Activated CD8-positive, alpha-beta memory T cell treated with anti-CD3 and anti-CD28 coated beads for 1 hour (primary cell): Measurements from ENCODE around the gene ROBO2.

Experiments
- DNase-seq, 2 donors: peaks; one replicate each; pipeline ENCODE4 v3.0.0-alpha.2; 2020; ENCODE audit warnings: low read depth in 1 of 2; ENCODE audit errors: extremely low read depth in 1 of 2

Gene ROBO2

DNA sequence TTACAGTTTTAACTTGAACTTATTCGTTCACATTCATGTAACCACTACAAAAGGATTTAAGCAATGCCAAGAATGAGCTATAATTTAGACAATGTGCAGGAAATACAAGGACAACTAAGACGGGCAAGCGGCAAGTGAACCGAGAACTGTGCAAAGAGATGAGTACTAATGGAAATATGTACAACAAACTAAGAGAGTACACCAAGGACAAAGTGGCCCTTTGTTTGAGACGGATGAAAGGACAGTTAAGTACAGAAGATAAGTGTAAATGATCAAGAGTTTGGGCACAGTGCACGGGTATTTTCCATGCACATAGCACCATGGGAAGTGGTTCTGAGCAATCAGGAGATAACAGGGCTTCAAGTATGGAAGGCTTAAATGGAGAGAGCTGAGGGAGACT is 281.7 kb downstream of the ROBO2 start:
- no peak for DNase-seq

GRCh38 chr3:77323626-77324025 is 283.7 kb downstream of the ROBO2 start:
- DNase-seq: no peak

DNA sequence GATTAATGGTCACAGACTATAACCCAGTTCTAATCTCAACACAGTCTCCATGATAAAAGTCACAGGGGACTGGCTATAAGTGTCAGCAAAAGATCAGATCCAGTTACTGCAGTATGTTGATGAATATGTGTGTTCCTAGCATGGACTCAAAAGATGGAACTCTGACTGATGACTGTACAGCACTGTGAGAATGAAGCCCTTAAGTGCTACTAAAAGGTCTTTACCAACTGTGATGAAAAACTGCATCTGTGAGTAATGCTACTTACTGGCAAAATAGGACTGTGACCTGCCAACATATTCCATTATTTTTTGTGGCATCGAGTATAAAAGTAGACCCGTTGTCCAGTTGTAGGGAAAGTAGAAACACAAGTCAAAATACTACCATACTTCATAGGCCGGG is 284.2 kb downstream of the ROBO2 start:
- no peak for DNase-seq

- DNase-seq: no peak
Observed at GRCh38 chr3:77325280-77325679, 285.4 kb downstream of the ROBO2 start.

GRCh38 chr3:77325702-77326101 is 285.8 kb downstream of the ROBO2 start:
- no peak for DNase-seq

DNA sequence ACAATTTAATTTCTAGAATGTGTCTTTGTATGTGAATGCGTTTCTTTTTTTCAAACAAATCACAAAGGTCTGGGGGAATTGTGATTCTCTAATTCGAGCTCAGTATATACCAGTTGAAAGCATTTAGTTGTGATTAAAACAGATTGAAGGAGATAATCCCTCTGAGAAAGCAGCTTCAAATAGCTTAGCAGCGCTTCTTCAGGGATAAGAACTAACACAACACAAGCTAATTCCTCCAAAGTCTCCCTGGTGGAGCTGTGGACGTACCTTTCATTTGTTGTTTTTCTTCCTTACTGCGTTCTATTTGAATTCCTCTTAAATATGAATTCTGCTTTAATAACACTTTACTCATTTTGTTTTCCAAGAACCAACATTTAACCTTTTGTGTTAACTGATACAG is 286.7 kb downstream of the ROBO2 start:
- no peak for DNase-seq

- no peak for DNase-seq
Observed at GRCh38 chr3:77328690-77329089, 288.8 kb downstream of the ROBO2 start.

DNA sequence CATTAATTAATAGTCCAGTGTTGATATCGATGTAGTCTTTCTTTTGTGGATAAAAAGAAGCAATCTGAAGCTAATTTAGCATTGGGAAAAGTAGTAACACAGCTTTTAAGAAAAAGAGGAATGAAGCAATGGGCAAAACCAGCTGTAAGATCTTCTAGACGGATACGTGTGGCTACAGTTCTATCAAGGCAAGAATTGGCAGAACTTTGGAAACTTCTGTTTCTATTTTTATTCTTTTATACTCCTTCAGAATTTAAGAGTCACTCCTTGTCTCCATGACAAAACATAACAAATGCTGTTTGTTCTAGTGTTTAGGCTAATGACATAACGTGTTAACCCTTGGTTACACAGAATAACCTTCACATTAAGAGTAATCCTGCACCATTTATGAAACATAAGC is 289.2 kb downstream of the ROBO2 start:
- DNase-seq: no peak

DNA sequence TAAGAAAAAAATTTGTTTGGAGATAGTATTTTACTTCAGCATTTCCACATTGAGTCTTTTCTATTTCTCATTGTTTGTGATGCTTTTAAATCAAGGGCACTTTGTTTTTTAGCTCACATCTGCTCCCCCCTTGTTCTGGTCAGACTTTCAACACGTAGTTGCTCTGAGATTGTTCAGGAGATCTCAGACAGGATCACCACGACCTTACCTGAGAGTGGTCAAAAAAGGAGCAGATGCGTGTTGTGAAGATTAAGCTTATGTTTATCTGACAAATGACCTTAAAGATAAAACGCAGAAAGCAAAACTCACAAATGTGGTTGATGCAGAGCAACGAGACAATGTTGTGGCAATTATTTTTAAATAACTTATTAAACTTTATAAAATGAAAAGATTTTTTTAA is 298.3 kb downstream of the ROBO2 start:
- no peak for DNase-seq

GRCh38 chr3:77342027-77342426 is 302.1 kb downstream of the ROBO2 start:
- DNase-seq: no peak

DNA sequence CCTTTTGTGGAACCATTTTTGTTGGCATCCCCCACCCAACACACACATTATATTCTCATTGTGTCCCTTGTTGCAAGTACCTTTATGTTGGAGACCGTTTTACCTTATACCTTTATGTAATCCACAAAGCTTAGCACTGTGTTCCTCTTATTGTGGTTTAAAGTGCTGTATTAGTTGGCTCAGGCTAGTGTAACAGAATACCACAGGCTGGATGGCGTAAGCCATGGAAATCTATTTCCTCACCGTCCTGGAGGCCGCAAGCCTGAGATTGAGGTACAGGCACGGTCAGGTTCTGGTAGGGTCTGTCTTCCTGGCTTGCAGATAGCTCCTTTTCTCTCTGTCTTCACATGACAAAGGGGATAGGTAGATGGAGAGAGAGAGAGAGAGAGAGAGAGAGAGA is 302.8 kb downstream of the ROBO2 start:
- DNase-seq: no peak

DNA sequence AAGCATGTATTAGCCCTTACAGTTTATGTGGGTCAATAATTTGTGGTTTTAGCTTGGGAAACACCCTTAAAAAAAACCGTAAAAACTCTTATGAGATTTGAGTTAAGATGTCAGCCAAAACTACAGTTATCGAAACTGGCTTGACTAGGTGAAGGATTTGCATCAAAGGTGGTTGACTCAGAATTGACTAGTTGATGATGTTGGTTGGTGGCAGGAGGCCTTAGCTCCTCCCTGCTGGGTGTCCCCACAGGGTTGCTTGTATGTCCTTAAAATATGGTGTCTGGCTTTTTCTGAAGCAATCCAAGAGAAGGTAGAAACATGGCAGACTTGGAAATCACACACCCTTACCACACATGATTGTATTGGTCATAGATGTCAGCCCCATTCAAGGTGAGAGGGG is 305.1 kb downstream of the ROBO2 start:
- DNase-seq: no peak

- DNase-seq: no peak
Observed at GRCh38 chr3:77348244-77348855, 308.5 kb downstream of the ROBO2 start.

DNA sequence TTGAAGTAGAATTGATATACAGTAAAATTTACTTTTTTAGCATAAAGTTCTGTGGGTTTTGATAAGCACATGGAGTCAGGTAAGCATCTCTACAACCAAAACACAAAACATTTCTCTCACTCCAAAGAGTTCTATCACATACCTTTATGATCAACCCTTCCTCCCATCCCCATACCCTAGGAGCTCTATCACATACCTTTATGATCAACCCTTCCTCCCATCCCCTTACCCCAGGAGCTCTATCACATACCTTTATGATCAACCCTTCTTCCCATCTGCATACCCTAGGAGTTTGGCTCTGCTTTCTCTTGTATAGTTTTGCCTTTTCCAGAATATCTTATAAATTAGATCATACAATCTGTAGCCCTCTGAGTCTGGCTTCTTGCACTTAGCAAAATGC is 315.1 kb downstream of the ROBO2 start:
- no peak for DNase-seq

- DNase-seq: no peak
Observed at GRCh38 chr3:77362936-77363335, 323.0 kb downstream of the ROBO2 start.

DNA sequence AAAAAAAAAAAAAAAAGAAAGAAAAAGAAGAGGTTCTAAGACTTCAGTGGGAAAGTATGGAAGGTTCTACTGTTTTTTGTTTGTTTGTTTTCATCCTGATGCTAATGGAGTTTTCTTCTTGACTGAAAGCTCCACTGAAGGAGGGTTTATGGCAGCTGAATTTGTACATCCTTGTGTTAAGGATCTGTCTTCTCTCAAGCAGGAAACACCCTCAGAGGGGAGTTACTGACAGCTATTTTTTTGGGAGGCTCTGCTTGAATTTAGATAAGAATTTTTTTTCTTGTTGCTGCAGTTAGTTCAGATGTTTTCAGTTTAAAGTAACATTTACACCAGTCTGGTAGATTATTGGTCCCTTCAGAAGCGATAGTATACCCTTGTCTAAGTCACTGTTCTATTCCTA is 325.3 kb downstream of the ROBO2 start:
- DNase-seq: no peak

DNA sequence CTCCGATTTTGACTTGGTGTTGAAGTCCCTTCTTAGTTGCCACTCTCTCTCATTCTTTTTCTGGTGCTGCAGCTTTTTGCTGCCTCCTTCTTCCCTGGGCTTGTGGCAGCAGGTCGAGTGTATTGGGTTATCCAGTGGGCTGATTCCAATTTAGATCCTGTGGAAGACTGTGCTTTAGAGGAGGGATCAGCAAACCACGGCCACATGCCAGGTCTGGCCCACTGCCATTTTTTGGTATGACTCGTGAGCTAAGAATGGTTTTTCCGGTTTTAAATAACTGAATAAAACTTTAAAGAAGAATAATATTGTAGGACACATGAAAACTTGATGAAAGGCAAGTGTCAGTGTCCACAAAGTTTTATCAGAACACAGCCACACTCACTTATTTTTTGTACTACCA is 330.5 kb downstream of the ROBO2 start:
- DNase-seq: no peak

- DNase-seq: no peak
Observed at GRCh38 chr3:77372018-77372417, 332.1 kb downstream of the ROBO2 start.

DNA sequence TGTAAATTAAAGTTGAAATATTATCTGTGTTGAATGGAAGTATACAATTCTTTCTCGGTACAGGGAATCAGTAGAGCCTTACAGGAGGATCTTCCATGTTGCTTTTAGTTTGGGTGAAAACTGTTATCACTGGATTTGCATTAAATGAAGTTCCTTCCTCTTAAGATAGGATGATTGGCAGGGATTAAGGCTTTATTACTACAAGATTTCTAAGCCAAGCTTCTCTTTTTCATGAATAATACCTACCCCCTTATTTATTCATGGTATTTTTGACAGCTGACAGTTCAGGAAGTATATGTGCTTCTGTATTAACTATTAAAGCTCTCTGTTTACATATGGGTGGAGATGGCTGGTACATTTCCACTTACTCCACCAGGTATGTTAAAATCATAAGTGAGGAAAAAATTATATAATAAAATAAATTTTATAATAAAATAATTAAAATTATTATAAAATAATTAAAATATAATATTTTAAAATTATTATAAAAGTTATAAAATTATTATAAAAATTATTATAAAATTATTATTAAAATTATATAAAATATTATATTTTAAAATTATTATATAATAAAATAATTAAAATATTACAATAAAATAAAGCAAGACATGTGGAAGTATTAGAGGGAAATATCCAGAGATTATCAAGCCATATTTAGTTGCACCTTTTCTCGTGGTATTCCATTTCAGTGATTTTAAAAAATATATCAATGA is 332.9 kb downstream of the ROBO2 start:
- DNase-seq: no peak

DNA sequence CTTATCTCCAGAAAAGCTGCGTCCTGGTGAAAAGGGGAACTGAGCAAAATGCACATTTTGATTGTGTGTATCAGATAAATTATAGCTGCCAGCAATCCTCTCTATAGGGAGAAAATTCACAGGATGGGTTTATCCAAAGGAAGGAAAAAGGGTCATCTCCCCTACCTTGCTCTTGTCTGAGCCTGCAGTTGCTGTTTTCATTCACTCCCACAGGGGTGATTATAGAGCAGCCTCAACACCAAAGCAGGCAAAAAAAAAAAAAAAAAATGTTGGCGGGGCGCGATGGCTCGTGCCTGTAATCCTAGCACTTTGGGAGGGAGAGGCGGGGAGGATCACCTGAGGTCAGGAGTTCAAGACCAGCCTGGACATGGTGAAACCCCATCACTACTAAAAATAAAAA is 333.7 kb downstream of the ROBO2 start:
- DNase-seq: no peak

DNA sequence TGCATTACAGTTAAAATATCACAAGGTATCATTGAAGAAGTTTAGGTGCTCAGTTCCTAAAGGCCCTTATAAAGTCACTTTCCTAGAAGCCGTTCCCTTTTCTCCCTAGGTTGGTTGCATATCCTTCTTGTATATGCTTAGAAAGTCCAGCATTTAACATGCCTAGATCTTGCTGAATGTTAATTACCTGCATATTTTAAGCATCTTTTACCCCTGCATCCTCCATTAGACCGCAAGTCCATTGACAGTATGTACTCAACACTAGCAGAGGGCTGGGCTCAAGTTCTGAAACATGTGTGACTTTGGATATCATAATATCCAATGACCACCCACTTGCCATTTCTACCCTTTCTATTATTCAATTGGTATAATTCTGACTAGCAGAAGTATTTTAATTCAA is 336.6 kb downstream of the ROBO2 start:
- no peak for DNase-seq

- DNase-seq: no peak
Observed at GRCh38 chr3:77377717-77378116, 337.8 kb downstream of the ROBO2 start.

DNA sequence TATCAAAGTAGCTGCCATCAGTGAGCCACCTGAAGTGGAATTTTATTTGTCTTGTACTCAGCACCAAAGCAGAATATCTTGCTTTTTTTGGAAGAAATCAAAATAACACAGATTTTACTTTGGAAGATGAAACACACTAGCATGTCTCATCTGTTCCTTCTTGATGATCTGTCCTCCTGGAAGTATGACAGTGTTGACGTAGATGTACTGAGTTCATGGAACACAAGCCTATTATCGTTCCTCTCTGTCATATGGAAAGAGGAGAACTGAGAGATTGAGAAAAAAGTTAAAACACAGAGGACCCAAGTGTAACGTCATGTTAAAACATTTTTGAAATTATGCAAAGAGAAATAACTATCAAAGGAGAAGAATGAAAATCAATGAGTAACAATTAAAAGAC is 340.2 kb downstream of the ROBO2 start:
- no peak for DNase-seq
